Chondrocyte (in vitro differentiated cells): ENCODE results near the gene GATB. TPM values are rescaled to one million over a fixed set of nuclear protein-coding genes. Genes with fewer than 3 reads are reported as not detected.

ENCODE experiments used
- DNase-seq: peaks from one replicate; pipeline ENCODE4 v3.0.0; 2021; ENCODE audit warnings: mixed read lengths, low spot score
- H3K27ac Mint-ChIP-seq: one replicate; pipeline ENCODE4 v1.8.0; 2021; ENCODE audit warnings: mild to moderate bottlenecking, moderate library complexity, mixed read lengths; ENCODE audit not compliant: unreplicated experiment
- H3K27me3 Mint-ChIP-seq: 2 replicates; pipeline ENCODE4 v1.8.0; 2021; ENCODE audit warnings: low read depth, mixed read lengths
- H3K36me3 Mint-ChIP-seq: 2 replicates; pipeline ENCODE4 v1.8.0; 2021; ENCODE audit warnings: low read depth, mixed read lengths
- H3K4me1 Mint-ChIP-seq: 2 replicates; pipeline ENCODE4 v1.8.0; 2021; ENCODE audit warnings: low read depth, mild to moderate bottlenecking, mixed read lengths
- H3K4me3 Mint-ChIP-seq: one replicate; pipeline ENCODE4 v1.8.0; 2021; ENCODE audit warnings: mild to moderate bottlenecking, moderate library complexity, mixed read lengths; ENCODE audit not compliant: unreplicated experiment
- H3K9me3 Mint-ChIP-seq: 2 replicates; pipeline ENCODE4 v1.8.0; 2021; ENCODE audit warnings: low read depth, mixed read lengths
- total RNA-seq: library from RNA; stranded (reverse); gene quantifications from 3 replicates; pipeline ENCODE4 v1.2.1, GENCODE V29; 2021
- TF ChIP-seq, protein P1 (sequence below): fragments of 200-600 bp; sonication (generic); IDR thresholded peaks from 2 replicates; pipeline ENCODE4 v1.5.0; 2021; ENCODE audit warnings: antibody characterized with exemption, mild to moderate bottlenecking, moderate library complexity

The GATB gene
- total RNA-seq, 1 donor from 2014 or later, result 9.2 TPM

DNA sequence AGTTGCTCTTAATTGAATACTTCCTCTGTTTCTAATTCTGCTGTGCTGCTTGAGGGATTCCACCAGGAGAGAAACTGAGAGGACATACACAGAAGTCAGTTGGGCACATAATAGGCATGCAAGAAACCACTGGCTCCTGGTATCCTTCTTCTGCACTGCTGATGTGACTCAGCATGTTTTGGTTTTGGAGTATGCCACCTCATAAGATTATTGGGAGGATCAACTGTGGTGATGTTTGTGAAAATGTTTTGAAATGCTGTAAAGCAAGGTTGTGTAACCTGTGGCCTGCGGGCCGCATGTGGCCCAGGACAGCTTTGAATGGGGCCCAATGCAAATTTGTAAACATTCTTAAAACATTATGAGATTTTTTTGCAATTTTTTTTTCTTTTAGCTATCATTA is 119.6 kb downstream of the GATB start:
- no peak for DNase-seq
- Mint-ChIP-seq H3K36me3 (no peaks in the 10 kb centered on the region), H3K4me1 (peaks cover 2% of the 10 kb centered on the region), H3K27ac (peak overlapping the region; percentile 12), H3K27me3 (no peaks in the 10 kb centered on the region), H3K9me3 (peaks cover under 1% of the 10 kb centered on the region), H3K4me3 (no peak overlapping the region)
- TF ChIP-seq, protein P1, sequence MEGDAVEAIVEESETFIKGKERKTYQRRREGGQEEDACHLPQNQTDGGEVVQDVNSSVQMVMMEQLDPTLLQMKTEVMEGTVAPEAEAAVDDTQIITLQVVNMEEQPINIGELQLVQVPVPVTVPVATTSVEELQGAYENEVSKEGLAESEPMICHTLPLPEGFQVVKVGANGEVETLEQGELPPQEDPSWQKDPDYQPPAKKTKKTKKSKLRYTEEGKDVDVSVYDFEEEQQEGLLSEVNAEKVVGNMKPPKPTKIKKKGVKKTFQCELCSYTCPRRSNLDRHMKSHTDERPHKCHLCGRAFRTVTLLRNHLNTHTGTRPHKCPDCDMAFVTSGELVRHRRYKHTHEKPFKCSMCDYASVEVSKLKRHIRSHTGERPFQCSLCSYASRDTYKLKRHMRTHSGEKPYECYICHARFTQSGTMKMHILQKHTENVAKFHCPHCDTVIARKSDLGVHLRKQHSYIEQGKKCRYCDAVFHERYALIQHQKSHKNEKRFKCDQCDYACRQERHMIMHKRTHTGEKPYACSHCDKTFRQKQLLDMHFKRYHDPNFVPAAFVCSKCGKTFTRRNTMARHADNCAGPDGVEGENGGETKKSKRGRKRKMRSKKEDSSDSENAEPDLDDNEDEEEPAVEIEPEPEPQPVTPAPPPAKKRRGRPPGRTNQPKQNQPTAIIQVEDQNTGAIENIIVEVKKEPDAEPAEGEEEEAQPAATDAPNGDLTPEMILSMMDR, result no peak

- DNase-seq, result no peak
These were observed 120.4 kb downstream of the GATB start for GRCh38 chr4:151640381-151640780.

DNA sequence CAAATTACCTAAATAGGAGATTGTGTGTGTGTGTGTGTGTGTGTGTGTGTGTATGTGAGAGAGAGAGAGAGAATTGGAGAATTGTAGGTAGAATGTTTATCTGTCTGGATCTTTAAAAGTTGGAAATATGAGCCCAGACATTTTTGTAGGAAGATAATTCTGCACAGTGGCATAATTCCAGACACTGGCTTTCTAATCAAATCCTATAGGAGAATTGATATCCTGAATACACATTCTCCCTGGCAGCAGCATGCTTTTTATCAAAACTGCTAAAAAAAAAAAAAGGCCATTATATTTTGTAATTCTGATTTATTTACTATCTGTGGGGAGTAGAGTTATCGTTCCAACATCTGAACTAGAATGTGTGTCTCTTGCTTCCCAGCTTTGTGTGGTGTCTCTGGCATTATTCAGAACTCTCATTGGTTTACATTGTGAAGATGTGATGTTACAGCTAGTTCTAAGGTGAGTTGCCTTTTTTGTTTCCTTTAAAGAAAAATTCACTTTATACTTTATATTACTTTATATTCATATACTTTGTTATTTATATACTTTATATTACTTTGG is 122.4 kb downstream of the GATB start:
- Mint-ChIP-seq H3K27ac (no peak overlapping the region), H3K36me3 (no peaks in the 10 kb centered on the region), H3K4me1 (peaks cover 2% of the 10 kb centered on the region), H3K27me3 (no peaks in the 10 kb centered on the region), H3K9me3 (peaks cover 15% of the 10 kb centered on the region), H3K4me3 (no peak overlapping the region)
- TF ChIP-seq, protein P1, result no peak
- no peak for DNase-seq

More at GRCh38 chr4:151640381-151640780, 120.4 kb downstream of the GATB start:
- Mint-ChIP-seq H3K27me3 (no peaks in the 10 kb centered on the region), H3K27ac (no peak overlapping the region), H3K36me3 (no peaks in the 10 kb centered on the region), H3K9me3 (peaks cover 4% of the 10 kb centered on the region), H3K4me1 (peaks cover 2% of the 10 kb centered on the region), H3K4me3 (no peak overlapping the region)
- TF ChIP-seq, protein P1, result no peak

- peaks cover 21% of the 10 kb centered on the region for H3K9me3 Mint-ChIP-seq
- H3K4me1 Mint-ChIP-seq, result no peaks in the 10 kb centered on the region
- H3K4me3 Mint-ChIP-seq, result no peak overlapping the region
- no peak for DNase-seq
- peaks cover 4% of the 10 kb centered on the region for H3K27me3 Mint-ChIP-seq
- peaks cover 2% of the 10 kb centered on the region for H3K36me3 Mint-ChIP-seq
- no peak overlapping the region for H3K27ac Mint-ChIP-seq
- TF ChIP-seq, protein P1, result no peak
These were observed 129.5 kb downstream of the GATB start for GRCh38 chr4:151631349-151631748.

DNA sequence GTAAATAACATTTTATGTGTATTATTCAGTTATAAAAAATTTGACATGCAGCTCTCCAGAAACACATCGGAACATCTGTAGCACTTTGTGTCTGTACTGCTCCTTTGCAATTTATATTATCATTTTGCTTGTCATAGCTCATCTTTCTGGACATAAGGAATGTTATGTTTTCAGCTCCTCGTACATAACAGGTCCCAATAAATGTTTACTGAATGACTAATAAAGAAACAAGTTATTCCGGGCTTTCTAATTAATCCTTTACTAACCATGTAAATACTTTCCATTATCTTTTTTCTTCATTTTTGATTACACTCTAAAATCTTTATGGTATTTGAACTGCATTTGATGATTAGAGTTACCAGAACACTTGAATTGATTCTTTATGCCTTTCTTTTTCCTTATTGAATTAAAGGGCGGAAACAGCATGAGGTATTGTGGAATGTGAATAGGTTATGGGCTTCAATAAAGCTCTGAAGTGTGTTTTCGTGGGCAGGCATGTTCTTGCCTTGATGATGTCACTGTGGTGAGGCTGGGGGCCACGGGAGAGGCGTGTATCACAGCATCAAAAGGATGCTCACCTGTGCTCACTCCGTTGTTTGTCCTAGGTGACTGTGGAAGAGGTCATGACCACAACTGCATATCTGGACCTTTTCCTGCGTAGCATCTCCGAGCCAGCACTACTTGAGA is 131.6 kb downstream of the GATB start:
- peaks cover 4% of the 10 kb centered on the region for H3K27me3 Mint-ChIP-seq
- peaks cover 2% of the 10 kb centered on the region for H3K36me3 Mint-ChIP-seq
- H3K4me1 Mint-ChIP-seq, result peaks cover 6% of the 10 kb centered on the region
- H3K4me3 Mint-ChIP-seq, result no peak overlapping the region
- DNase-seq, result no peak
- no peak overlapping the region for H3K27ac Mint-ChIP-seq
- peaks cover 12% of the 10 kb centered on the region for H3K9me3 Mint-ChIP-seq
- TF ChIP-seq, protein P1, result no peak
